GM11168 (cell line): ENCODE measurements around the gene FERMT3.
"Not testable (repeated sequence)": the region's sequence is repeated elsewhere in the genome, so short reads cannot be mapped to it uniquely, and the experiment has no call there.

Source experiments
- in situ Hi-C: fragments of 300-500 bp; cut with MboI; formaldehyde crosslinking; loops from one replicate; pipeline ENCODE4 v1.12.0; 2022; ENCODE audit warnings: low sequenced_read_pairs; ENCODE audit not compliant: unreplicated experiment

Gene FERMT3

DNA sequence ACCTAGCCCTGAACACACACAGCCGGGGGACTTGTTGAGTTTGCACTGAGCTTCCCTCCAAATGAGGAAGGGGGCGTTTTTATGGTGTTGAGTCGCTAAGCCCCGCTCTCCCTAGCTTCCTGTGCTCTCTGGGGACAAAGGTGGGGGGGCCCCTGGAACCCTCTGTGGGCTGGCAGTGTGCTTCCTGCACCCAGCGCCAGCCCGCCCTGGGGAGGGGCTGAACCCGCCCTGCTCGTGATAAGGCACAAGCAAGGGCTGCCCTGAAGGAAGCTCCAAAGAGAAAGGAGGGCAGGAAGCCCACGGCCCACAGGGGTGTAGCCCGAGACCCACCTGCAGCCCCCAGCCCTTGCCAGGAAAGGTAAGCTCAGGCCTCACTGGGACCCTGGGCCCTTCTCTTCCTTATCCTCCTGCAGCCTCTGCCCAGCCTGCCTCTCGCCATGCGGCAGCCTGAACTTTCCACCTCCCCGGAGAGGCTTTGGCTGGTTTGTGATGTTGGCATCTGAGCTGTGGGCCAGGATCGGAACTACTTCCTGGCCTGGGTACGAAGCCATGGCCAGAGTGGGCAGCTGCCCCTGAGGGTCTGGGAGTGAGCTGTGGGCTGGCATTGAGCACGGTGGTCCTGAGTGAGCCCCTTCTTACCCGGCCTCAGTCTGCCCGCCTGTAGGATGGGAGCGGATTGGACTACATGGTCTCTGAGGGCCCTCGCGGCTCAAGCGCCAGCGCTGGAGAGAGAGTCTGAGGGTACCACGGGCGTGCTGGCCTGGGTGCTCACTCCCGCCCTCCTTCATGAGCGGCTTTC, at the start of gene FERMT3:
FERMT3 (plus strand) TSS at position 265 of the 799 bp plus-strand sequence. CDS start 644 bp downstream, outside the sequence.
- in situ Hi-C loops, result no loop called here

DNA sequence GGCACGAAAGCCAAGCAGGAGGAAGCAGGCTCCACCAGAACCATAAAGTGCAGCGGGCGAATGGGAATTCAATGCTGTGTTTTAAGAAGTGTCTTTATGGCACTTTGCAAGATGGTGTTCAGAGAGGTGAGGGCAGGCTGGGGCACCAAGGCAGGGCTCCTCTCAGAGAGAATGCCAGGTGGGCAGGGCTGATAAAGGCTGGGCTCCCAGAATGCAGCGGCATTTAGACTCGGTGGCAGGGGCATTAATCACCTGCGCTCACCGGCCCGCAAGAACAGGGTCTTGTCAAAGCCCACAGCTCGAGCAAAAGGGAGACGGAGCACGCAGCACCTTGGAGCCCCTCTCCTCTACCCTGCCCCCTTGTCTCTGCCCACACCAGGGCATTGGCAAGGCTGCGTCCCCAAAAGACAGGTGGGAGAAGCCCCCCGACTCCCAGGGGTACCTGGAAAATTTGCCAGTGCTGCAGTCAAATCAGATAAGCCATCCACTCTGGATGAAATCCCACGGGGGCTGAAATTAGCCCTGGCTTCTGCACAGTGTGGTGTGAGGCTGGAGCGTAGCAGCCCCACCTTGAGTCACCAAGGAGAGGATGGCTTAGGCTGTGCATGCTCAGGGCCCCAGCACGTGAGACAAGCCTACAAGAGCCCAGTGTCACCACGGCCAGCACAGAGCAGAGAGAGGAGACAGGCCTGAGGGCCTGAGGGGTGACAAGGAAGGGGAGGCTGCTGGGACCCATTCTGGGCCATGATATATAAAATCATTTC, 48.7 kb upstream of the FERMT3 start:
- in situ Hi-C loops, result loop anchor here (5.0 kb wide), 1 partner anchor 166 kb away; no protein-coding TSS in a partner anchor

DNA sequence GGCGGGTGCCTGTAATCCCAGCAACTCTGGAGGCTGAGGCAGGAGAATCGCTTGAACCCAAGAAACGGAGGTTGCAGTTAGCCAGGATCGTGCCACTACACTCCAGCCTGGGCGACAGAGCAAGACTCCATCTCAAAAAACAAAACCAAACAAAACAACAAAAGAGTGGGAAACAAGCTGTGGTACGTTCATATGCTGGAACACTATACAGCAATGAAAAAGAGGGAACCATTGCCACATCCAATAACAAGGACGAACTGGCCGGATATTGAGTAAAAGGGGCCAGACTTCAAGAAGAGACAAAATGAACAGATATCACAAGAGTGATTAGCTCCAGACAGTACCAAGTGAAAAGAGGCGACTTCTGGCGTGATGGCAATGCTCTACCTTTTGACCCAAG, 45.5 kb upstream of the FERMT3 start:
- in situ Hi-C loops, result no loop called here

DNA sequence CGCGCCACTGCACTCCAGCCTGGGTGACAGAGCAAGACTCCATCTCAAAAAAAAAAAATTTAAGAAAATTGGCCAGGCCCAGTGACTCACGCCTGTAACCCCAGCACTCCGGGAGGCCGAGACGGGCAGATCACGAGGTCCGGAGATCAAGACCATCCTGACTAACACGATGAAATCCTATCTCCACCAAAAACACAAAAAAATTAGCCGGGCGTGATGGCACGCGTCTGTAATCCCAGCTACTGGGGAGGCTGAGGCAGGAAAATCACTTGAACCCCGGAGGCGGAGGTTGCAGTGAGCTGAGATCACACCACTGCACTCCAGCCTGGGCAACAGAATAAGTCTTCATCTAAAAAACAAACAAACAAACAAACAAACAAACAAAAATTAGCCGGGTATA, 43.8 kb upstream of the FERMT3 start:
- in situ Hi-C loops, result not testable (repeated sequence)

DNA sequence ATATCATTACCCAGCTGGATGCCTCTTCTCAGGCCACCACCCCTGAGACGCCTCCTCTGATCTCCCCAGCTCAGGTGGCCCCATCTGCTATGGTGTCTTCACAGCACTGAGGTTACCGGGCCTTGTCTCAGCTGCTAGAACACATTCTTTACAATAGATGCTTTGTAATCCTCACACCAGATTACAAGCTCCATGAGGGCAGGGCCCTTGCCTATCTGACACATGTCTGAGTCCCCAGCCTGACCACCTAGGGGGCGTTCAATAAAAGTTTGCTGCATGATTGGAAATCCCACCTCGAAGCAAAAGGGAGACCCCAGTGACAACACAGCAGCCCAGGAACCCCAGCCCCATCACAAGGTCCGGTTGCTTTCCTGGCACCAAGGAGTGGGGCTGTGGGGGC, 42.6 kb upstream of the FERMT3 start:
- in situ Hi-C loops, result no loop called here

DNA sequence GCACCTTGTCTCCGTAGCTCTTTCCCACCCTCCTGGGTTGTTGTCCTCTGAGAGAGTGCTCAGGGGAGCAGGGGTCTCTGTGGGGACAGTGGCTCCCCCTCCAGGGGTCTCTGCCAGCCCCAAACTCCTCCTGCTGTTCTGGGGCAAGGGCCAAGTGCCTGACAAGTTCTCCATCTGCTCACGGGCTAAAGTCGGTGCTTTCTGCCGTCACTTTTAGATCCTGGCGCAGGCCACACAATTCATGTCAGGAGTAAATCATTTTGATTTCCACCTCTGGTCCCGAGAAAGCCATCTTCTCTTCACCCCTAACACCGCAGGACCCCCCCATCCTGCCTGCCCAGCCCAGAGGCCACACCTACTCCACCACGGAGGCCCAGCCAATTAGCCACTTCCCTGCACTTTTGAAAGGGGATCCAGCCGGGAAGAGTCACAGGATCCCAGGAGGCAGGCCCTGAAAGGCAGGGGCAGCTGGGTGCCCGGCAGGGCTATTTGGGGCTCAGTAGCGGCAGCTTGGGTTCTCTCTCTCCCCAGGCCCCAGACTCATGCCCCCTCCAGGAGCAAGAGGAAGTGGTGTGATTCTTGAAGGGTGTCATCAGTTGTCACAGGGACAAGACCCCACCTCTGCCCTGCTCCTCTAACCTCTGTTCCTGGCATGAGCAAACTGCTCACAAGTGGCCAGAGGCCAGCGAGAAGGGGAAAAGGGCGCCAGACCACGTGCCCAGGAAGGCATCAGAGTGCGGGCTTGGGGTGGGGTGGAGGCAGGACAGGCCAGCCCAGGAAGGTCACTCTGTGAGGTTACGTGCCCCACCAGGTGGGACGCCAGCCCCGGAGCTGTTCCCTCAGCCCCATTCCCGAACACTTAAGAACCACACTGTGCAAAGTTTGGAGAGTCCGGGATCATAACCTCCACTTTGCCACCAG, 41.9 kb upstream of the FERMT3 start:
- in situ Hi-C loops, result no loop called here

DNA sequence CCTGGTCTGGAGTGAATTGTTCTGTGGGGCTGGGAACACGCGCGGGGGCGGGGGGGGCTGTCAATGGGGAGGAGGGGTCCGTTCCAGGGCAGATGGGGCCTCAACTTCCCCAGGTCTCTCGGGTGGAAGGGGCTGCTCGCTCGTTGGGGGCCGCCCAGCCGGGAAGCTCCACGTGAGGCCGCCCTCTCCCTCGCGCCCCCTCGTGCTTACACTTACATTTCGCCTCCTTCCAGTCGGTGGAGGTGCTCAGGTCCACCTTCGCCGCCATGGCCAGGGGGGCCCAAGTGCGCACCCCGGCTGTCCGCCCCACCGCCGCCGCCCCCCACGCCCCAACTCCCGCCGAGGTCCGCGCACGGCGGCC, 41.1 kb upstream of the FERMT3 start:
- in situ Hi-C loops, result no loop called here

DNA sequence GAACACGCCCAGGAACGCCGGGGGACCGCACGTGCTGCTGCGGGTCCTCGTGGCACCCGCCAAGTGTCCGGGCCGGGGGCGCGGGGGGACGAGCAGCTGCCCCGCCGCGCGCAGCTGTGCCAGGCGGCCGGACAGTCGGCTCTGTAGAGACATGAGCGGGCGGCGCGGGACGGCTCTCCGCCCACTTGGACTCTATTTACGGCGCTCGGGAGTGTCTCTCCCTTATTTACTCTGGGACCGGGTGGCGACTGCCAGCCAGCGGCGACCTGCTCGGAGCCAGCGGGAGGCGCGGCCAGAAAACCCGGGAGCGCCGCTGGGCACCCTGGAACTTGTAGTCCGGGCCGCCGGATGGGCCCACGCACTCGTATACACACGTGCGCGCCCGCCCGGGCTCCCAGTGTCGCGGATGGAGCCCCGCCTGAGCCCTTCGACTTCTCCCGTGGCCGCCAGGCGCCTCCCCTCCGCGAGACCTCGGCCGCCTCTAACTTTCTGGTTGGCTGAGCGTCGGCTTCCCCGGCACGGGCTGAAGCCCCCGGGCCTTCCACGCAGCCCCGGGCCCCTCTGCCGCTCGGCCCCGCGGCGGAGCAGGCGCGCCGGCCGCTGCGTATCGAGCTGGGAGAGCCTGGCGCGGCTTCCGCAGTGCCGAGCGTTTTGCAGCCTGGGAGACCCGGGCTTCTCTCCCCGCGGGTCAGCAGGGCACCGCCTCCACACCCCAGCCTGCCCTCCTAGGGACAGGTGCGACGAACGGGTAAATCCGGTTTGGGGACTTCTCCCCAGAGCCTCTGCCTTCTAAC, 40.5 kb upstream of the FERMT3 start, which contains the start of gene MACROD1:
MACROD1 (minus strand) TSS at position 272 of the 794 bp plus-strand sequence; CDS start at position 153, 119 bp downstream.
- in situ Hi-C loops, result no loop called here

DNA sequence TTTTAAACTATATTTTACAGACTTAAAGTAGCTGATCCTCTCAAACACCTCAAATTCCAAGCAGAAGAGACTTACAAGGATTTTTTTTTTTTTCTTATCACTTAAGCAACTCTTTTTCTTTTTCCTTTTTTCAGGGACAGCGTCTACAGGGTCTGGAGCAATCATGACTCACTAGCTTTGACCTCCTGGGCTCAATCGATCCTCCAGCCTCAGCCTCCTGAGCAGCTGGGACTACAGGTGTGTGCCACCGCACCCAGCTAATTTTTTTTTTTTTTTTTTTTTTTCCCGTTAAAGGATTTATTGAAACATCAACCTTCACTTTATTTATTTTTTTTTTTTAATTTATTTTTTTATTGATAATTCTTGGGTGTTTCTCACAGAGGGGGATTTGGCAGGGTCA, 36.1 kb upstream of the FERMT3 start:
- in situ Hi-C loops, result no loop called here

DNA sequence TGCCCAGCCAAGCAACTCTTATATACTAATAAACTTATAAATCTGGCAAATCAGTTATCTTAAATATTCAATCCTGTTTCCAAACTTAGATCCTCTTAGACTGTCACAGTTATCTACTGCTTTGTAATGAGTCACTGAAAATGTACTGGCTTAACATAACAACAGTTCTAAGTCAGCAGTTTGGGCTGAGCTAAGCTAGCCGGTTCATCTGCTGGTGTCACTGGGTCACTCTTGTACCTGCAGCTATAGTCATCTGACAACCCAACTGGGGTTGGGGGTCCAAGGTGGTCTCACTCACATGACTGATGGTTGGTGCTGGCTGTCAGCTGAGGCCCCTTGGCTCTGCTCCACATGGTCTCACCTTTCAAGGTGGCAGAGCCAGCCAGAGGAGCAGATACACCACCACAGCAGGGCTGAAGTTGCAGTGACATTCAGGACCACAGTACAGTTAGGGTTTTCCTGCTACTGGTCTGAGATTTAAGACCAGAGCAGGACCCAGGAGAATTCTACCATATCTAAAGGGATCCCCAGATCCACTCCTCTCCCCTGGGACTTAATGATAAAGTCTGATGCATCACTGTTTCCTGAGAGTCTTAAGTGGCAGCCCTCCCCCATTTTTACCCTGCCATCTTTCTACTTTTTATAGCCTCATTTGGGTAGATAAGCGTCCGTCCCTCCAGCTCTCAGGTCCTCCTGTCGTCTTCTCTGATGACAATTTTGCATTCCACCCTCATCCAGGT, 32.7 kb upstream of the FERMT3 start:
- in situ Hi-C loops, result no loop called here

DNA sequence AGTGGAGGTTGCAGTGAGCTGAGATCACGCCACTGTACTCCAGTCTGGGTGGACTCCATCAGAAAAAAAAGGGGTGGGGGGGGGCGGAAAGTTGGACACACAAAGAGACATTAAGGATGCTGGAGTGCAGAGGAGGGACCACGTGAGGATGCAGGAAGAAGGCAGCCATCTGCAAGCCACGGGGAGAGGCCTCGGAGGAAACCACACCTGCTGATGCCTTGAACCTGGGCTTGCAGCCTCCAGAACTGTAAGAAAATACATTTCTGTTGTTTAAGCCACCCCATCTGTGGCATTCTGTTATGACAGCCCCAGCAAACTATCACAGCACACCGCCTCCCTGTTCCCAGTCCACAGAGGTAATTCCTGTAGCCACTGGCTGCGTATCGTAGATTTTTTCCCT, 29.8 kb upstream of the FERMT3 start:
- in situ Hi-C loops, result no loop called here

DNA sequence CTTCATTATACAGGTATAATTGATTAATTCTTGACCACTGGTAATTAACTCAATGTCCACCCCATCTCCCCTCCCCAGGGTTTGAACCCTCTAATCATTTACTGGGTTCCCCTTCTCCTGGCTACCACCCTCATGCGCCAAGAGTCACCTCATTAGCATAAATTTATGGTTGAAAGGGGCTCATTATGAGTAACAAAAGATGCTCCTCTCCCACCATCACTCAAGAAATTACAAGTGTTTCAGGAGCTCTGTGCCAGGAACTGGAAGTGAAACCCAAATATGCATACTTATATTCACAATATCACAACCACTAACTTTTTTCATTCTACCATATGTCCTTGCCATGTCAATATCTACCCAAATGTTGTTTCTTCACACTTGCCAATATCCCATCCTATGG, 28.3 kb upstream of the FERMT3 start:
- in situ Hi-C loops, result no loop called here

DNA sequence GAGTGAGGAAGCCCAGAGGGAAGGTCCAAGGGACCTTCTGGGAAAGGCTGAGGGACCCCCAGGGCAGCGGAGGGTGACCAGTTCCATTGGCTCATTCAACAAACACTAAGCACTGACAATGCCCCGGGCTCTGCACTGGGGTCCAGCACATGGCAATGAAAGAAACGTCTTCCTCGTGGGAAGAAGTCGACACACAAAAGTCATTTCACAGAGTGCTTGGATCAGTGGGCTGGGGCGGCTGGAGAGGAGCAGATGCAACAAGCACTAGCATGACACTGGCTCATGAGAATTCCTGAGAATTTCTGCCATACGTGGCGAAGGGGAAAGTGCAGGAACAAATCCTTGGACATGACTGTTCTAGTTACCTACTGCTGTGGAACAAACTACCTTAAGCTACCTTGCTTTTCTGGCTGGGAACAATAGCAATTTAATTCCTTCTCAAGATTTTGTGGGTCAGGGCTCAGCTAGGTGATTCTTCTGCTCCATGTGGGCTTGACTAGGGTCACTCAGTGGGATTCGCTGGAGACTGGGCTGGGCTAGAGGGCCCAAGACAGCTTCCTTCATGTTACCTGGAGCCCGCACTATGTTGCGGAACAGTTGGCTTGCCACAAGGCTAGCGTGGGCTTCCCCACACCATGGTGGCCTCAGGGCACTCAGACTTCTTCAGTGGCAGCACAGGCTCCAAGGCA, 27.4 kb upstream of the FERMT3 start:
- in situ Hi-C loops, result no loop called here

DNA sequence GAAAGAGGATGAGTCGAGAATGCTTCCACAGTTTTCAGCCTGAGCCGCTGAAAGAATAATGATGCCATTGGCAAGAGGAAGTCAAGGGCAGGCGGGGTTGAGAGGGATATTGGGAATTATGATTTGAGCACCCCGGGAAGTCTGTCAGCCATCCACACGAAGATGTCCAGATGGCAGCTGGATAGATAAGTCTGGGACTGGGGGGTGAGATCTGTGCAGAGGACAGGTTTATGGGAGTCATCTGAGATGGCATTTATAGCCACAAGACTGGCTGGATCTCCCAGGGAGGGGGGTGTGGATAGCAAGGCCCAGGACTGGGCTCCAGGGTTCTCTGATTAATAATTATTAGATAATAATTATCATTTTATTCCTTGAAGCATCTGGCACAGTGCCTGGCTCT, 25.6 kb upstream of the FERMT3 start:
- in situ Hi-C loops, result no loop called here

DNA sequence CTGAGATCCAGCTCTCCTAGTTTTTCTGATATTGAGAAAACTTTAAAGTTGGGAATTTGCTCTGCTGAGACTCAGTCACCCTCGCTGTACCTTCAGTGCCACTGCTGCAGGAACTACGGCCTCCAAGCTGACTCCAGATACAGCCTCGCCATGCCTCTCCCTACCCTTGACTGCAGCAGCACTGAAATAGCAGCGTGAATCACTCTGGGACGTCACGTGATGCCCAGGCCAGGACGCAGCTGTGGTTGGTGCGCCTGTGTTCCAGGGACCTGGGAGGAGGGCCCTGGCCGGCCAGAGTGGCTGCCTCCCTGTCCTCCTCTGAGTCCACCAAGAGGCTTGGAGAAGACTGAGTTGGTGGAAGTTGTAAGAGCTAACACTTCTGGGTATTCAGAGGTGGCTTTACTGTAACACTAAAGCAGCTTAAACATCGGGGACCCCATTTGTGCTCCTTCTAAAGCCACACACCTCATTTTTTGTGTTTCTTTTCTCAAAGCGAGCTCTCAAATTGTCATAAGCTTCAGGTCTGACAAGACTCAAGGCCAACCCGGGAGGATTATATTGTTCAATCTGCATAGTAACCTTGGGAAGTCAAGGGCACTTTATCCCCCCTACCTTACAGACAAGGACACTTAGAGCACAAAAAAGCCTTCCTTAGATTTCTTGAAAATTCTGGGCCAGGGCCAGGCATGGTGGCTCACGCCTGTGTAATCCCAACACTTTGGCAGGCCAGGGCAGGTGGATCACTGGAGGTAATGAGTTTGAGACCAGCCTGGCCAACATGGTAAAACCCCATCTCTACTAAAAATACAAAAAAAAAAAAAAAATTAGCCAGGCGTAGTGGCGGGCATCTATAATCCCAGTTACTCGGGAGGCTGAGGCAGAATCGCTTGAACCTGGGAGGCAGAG, 24.8 kb upstream of the FERMT3 start:
- in situ Hi-C loops, result no loop called here

DNA sequence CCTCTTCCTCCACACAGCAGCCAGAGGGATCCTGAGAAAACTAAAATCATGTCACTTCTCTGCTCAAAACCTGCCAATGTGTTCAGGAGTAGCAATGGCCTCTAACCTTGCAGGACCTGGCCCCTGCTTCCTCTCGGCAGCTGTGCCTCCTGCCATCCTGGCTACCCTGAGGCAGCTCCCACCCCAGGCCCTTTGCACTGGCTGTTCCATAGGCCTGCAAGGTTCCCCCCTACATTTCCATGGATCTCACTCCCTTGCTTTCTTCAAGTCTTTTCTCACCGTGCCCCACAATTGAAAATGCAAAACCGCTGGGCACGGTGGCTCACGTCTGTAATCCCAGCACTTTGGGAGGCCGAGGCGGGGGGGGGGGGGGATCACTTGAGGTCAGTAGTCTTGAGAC, 22.6 kb upstream of the FERMT3 start:
- in situ Hi-C loops, result no loop called here

DNA sequence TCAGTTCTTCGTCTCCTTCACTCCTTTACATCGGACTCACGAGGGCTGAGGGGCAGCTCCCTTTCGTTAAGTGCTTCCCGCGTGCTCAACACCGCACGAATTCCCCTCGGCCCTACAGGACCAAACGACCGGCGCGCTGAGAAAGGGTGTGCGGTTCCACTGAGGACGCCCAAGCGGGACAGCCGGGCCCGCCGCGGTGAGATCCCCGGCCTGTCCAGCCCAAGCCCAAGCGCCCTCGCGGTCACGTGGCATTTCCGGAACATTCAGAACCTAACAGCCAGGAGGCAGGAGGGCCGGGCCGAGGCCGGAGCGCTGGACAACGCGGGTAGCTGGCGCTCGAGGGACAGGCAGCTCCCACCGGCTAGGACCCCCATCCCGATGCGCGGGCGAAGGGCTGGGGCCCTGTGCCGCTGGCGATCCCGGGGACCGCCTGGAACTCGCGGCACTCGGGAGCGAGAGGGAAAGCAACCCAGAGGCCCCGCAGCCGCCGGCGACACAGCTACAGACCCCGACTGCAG, 21.3 kb upstream of the FERMT3 start:
- in situ Hi-C loops, result no loop called here
